Vagina (tissue), 2 donors: ENCODE results near the gene TEKT5. TPM values are rescaled to one million over a fixed set of nuclear protein-coding genes. Genes with fewer than 3 reads are reported as not detected.

Source experiments
- DNase-seq, 2 donors: peaks; one replicate each; pipeline ENCODE4 v3.0.0-alpha.2; 2017; ENCODE audit errors: extremely low spot score in 2 of 2
- H3K27ac ChIP-seq: fragments of 200-600 bp; sonication (generic); one replicate; pipeline ENCODE4 v1.5.1; 2019
- H3K27me3 ChIP-seq: fragments of 200-600 bp; sonication (generic); one replicate; pipeline ENCODE4 v1.5.1; 2019
- H3K36me3 ChIP-seq, 2 donors: fragments of 200-600 bp; sonication (generic); one replicate each; pipeline ENCODE4 v1.5.1; 2017 to 2019
- H3K4me1 ChIP-seq: fragments of 200-600 bp; sonication (generic); one replicate; pipeline ENCODE4 v1.5.1; 2019
- H3K4me3 ChIP-seq, 2 donors: fragments of 200-600 bp; sonication (generic); 1 replicate in 1 of 2; 2 replicates in 1 of 2; pipeline ENCODE4 v1.5.1; 2016 to 2019
- H3K9me3 ChIP-seq: fragments of 200-600 bp; sonication (generic); one replicate; pipeline ENCODE4 v1.5.1; 2019
- POLR2A ChIP-seq, 2 donors: fragments of 450-650 bp; IDR thresholded peaks; one replicate each; pipeline ENCODE4 v1.6.1; 2017; ENCODE audit warnings: antibody characterized with exemption in 2 of 2, mild to moderate bottlenecking in 2 of 2, moderate library complexity in 2 of 2
- POLR2AphosphoS5 ChIP-seq, 2 donors: sonication (generic); formaldehyde crosslinking; IDR thresholded peaks; one replicate each; pipeline ENCODE4 v1.9.0; 2017; ENCODE audit warnings: antibody characterized with exemption in 2 of 2, mild to moderate bottlenecking in 2 of 2, low read depth in 1 of 2; ENCODE audit not compliant: insufficient read depth in 1 of 2
- intact Hi-C: fragments of 100-400 bp; cut with DNase I; formaldehyde crosslinking; loops from one replicate; pipeline ENCODE4 v1.15.1; 2023
- total RNA-seq: library from RNA; depleted of rRNA; stranded (reverse); fragments of >200 nt; gene quantifications from one replicate; pipeline ENCODE4 v1.2.3, GENCODE V29; 2016
- TF ChIP-seq, protein P1 (sequence below), 3 experiments: fragments of 450-650 bp in 2 of 3; fragments of 200-600 bp in 1 of 3; sonication (generic) in 1 of 3; IDR thresholded peaks; one replicate each; pipeline ENCODE4 v1.5.1; 2017 to 2019; ENCODE audit warnings: antibody characterized with exemption in 3 of 3, mild to moderate bottlenecking in 2 of 3, moderate library complexity in 2 of 3

TEKT5 gene
- total RNA-seq, 1 donor from 2014 or later = not detected

- intact Hi-C loops = no loop called here
Observed at GRCh38 chr16:10584981-10585438, 109.7 kb downstream of the TEKT5 start.

GRCh38 chr16:10583269-10583668, 111.5 kb downstream of the TEKT5 start:
- Histone ChIP-seq H3K4me1 (peaks cover 23% of the 10 kb centered on the region), H3K36me3 (no peaks in the 10 kb centered on the region), H3K27ac (no peak overlapping the region), H3K4me3 (no peak overlapping the region), H3K9me3 (no peaks in the 10 kb centered on the region), H3K27me3 (no peaks in the 10 kb centered on the region)
- no peak for DNase-seq
- TF ChIP-seq, protein P1, sequence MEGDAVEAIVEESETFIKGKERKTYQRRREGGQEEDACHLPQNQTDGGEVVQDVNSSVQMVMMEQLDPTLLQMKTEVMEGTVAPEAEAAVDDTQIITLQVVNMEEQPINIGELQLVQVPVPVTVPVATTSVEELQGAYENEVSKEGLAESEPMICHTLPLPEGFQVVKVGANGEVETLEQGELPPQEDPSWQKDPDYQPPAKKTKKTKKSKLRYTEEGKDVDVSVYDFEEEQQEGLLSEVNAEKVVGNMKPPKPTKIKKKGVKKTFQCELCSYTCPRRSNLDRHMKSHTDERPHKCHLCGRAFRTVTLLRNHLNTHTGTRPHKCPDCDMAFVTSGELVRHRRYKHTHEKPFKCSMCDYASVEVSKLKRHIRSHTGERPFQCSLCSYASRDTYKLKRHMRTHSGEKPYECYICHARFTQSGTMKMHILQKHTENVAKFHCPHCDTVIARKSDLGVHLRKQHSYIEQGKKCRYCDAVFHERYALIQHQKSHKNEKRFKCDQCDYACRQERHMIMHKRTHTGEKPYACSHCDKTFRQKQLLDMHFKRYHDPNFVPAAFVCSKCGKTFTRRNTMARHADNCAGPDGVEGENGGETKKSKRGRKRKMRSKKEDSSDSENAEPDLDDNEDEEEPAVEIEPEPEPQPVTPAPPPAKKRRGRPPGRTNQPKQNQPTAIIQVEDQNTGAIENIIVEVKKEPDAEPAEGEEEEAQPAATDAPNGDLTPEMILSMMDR (IDR thresholded peaks at IDR 0.05) = no peak
- no peak for TF ChIP-seq POLR2A (IDR thresholded peaks at IDR 0.05)
- TF ChIP-seq POLR2AphosphoS5 (IDR thresholded peaks at IDR 0.05; ENCODE audit: insufficient read depth in 1 of 2, low read depth in 1 of 2) = no peak
- intact Hi-C loops = no loop called here

More at GRCh38 chr16:10584981-10585438, 109.7 kb downstream of the TEKT5 start:
- no peaks in the 10 kb centered on the region for H3K9me3 ChIP-seq
- no peak overlapping the region for H3K27ac ChIP-seq
- H3K36me3 ChIP-seq = no peaks in the 10 kb centered on the region
- H3K4me1 ChIP-seq = peaks cover 12% of the 10 kb centered on the region
- no peaks in the 10 kb centered on the region for H3K27me3 ChIP-seq
- no peak overlapping the region for H3K4me3 ChIP-seq
- no peak for TF ChIP-seq POLR2AphosphoS5 (IDR thresholded peaks at IDR 0.05; ENCODE audit: insufficient read depth in 1 of 2, low read depth in 1 of 2)
- no peak for DNase-seq

DNA sequence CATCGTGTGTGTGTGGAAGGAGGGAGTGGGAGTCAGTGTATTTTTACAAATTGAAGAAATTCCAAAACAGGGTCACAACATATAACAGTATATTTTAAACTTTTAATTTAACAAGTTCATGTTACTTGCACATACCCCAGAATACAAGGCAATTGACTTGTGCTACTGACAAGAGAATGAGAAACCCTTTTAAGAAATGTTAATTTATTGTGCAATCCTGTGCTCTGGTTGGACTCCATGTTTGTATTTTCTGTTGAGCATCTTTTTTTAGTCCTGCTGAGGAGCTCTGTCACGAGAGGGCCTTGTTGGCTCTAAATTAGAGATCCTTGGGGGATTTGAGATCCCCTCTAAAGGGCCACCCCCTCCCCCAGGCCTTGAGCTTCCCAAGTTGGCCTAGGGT, 113.2 kb downstream of the TEKT5 start:
- peaks cover 41% of the 10 kb centered on the region for H3K4me1 ChIP-seq
- no peaks in the 10 kb centered on the region for H3K9me3 ChIP-seq
- DNase-seq = no peak
- peak overlapping the region; percentile 98 for H3K27ac ChIP-seq
- intact Hi-C loops = no loop called here
- no peaks in the 10 kb centered on the region for H3K27me3 ChIP-seq
- H3K4me3 ChIP-seq = no peak overlapping the region
- TF ChIP-seq POLR2A (IDR thresholded peaks at IDR 0.05) = no peak
- no peak for TF ChIP-seq POLR2AphosphoS5 (IDR thresholded peaks at IDR 0.05; ENCODE audit: insufficient read depth in 1 of 2, low read depth in 1 of 2)
- TF ChIP-seq, protein P1 (IDR thresholded peaks at IDR 0.05) = no peak
- no peaks in the 10 kb centered on the region for H3K36me3 ChIP-seq

- H3K27ac ChIP-seq = peak overlapping the region; percentile 98
- H3K27me3 ChIP-seq = no peaks in the 10 kb centered on the region
- H3K36me3 ChIP-seq = no peaks in the 10 kb centered on the region
- no peaks in the 10 kb centered on the region for H3K9me3 ChIP-seq
- intact Hi-C loops = no loop called here
- no peak for TF ChIP-seq POLR2AphosphoS5 (IDR thresholded peaks at IDR 0.05; ENCODE audit: insufficient read depth in 1 of 2, low read depth in 1 of 2)
- TF ChIP-seq POLR2A (IDR thresholded peaks at IDR 0.05) = no peak
- DNase-seq = no peak
- peaks cover 46% of the 10 kb centered on the region for H3K4me1 ChIP-seq
- peak overlapping the region; percentile 80 to 95 for H3K4me3 ChIP-seq
Observed at GRCh38 chr16:10580883-10581247, 113.9 kb downstream of the TEKT5 start.

DNA sequence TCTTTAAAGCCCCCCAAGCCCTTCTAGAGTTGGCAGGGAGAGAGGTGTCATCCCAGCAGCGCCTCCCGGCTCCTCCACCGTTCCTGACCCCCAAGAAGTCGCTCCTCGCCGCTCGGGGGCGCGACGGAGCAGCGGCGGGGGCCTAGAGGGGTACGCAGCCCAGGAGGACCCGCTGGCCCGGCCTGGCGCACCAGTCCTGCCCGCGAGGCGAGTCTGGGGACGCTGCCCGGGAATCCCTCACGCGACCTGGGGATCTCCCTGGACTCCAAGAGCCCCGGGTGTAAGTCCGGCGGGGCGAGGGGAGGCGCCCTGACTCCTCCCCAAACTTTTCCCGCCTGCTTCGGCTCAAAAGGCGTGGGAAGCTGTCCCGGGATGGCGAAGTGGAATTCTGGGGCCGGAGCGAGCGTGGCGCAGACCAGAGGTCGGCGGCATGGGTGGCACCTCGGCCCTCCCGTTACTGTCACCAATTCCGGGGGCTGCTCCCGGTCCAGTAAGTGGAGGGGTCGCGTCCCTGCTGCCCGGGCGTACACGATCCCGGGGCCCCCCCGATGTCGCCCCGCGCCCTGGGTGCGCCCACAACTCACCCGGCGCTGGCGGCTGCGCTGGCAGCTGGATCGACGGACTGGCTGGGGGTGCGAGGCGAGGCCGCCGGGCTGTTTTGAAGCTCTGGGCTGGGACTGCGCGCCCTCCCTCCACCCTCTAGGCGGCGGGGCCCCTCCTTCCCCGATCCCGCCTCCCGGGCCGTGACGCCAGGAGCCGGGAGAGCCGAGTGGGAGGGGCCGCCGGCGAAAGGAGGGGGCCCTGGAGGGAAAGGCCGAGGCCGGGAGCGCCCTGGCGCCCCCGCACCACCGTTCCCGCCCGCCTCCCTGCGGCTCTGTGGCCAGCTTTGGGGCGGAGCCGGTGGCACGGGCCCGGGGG, 114.5 kb downstream of the TEKT5 start, which contains the start of gene EMP2:
Gene EMP2 (minus strand): TSS at position 634 of the 918 bp plus-strand sequence. CDS start 32,981 bp downstream, outside the sequence.
- TF ChIP-seq, protein P1 (IDR thresholded peaks at IDR 0.05) = peak in 2 of 3 experiments; percentile 46 to 47
- TF ChIP-seq POLR2AphosphoS5 (IDR thresholded peaks at IDR 0.05; ENCODE audit: insufficient read depth in 1 of 2, low read depth in 1 of 2) (peak in 1 of 2 donors; percentile 97), POLR2A (IDR thresholded peaks at IDR 0.05) (peak in 1 of 2 donors; percentile 85)
- H3K36me3 ChIP-seq = no peaks in the 10 kb centered on the region
- H3K4me1 ChIP-seq = peaks cover 46% of the 10 kb centered on the region
- H3K4me3 ChIP-seq = peak within 1 kb of the TSS; percentile 80 to 95
- intact Hi-C loops = no loop called here
- no peaks in the 10 kb centered on the region for H3K27me3 ChIP-seq
- DNase-seq = no peak
- peak within 1 kb of the TSS; percentile 98 for H3K27ac ChIP-seq
- no peaks in the 10 kb centered on the region for H3K9me3 ChIP-seq
